GM13976 (cell line): ENCODE results near the gene GABRP.

Experiments
- DNase-seq: peaks from one replicate; pipeline ENCODE4 v3.0.0; 2012; ENCODE audit warnings: low spot score
- CTCF ChIP-seq: IDR thresholded peaks from 2 replicates; pipeline ENCODE4 v1.5.1; 2012; ENCODE audit warnings: borderline replicate concordance, mild to moderate bottlenecking; ENCODE audit not compliant: insufficient read depth; ENCODE audit errors: extremely low read depth, missing control alignments, control extremely low read depth
- in situ Hi-C: fragments of 300-500 bp; cut with MboI; formaldehyde crosslinking; loops from one replicate; pipeline ENCODE4 v1.12.0; 2022; ENCODE audit warnings: low sequenced_read_pairs, mixed read lengths, inconsistent platforms; ENCODE audit not compliant: unreplicated experiment

GABRP gene

GRCh38 chr5:170773024-170773985 is 10.2 kb upstream of the GABRP start:
- no peak for DNase-seq
- in situ Hi-C loops = no loop called here
- no peak for TF ChIP-seq CTCF

GRCh38 chr5:170774831-170775230 is 8.7 kb upstream of the GABRP start:
- no peak for DNase-seq
- in situ Hi-C loops = no loop called here
- no peak for TF ChIP-seq CTCF

- no peak for DNase-seq
- in situ Hi-C loops = no loop called here
- no peak for TF ChIP-seq CTCF
Observed at GRCh38 chr5:170781946-170782345, 1.6 kb upstream of the GABRP start.

- in situ Hi-C loops = no loop called here
- no peak for TF ChIP-seq CTCF
- DNase-seq = no peak
Observed at GRCh38 chr5:170782438-170782837, 1.1 kb upstream of the GABRP start.

GRCh38 chr5:170785416-170785815 is 1.9 kb downstream of the GABRP start:
- in situ Hi-C loops = no loop called here
- DNase-seq = no peak
- TF ChIP-seq CTCF = no peak

- no peak for TF ChIP-seq CTCF
- DNase-seq = no peak
- in situ Hi-C loops = no loop called here
Observed at GRCh38 chr5:170787216-170787615, 3.7 kb downstream of the GABRP start.
